Ovary (tissue), 9 donors: ENCODE measurements around the gene ARL6IP5. TPM values are rescaled to one million over a fixed set of nuclear protein-coding genes. Genes with fewer than 3 reads are reported as not detected.
A peak's percentile ranks its signal among the peaks of the same experiment; 100 is the strongest.

Experiments used
- DNase-seq, 5 donors: peaks; one replicate each; pipeline ENCODE4 v3.0.0-alpha.2; 2019 to 2020
- H3K27ac ChIP-seq, 2 donors: fragments of 200-600 bp; one replicate each; pipeline versions ENCODE4 v1.5.1 to v1.8.0; 2019 to 2022
- H3K27me3 ChIP-seq: fragments of 200-600 bp; one replicate; pipeline ENCODE4 v1.8.0; 2022
- H3K36me3 ChIP-seq: fragments of 200-600 bp; sonication (generic); one replicate; pipeline ENCODE4 v1.5.1; 2019
- H3K4me1 ChIP-seq: one replicate; pipeline ENCODE4 v1.8.1; 2013; ENCODE audit warnings: mild to moderate bottlenecking, moderate library complexity; ENCODE audit not compliant: insufficient read depth
- H3K4me3 ChIP-seq: fragments of 200-600 bp; sonication (generic); one replicate; pipeline ENCODE4 v1.5.1; 2017
- H3K9me3 ChIP-seq, 2 donors: fragments of 200-600 bp in 1 of 2; sonication (generic) in 1 of 2; one replicate each; pipeline versions ENCODE4 v1.5.1 to v1.8.1; 2013 to 2019; ENCODE audit warnings: mild to moderate bottlenecking in 1 of 2, moderate library complexity in 1 of 2
- EP300 ChIP-seq: sonication (generic); formaldehyde crosslinking; IDR thresholded peaks from one replicate; pipeline ENCODE4 v1.6.1; 2017; ENCODE audit warnings: antibody characterized with exemption
- POLR2A ChIP-seq: fragments of 450-650 bp; IDR thresholded peaks from one replicate; pipeline ENCODE4 v1.6.1; 2017; ENCODE audit warnings: antibody characterized with exemption, mild to moderate bottlenecking, moderate library complexity
- WGBS, 3 donors: extraction: QIAGEN DNeasy Blood & Tissue Kit in 1 of 3; methylation state at CpG; one replicate each; pipeline versions ENCODE4 v1.1.5 to v1.1.7; 2013 to 2017; 5-methylcytosine and 5-hydroxymethylcytosine counted together
- intact Hi-C, 4 donors: fragments of 100-400 bp; cut with DNase I; formaldehyde crosslinking; loops; one replicate each; pipeline versions ENCODE4 v1.11.0 to v1.15.1; 2022 to 2023
- polyA plus RNA-seq, 2 donors: library from polyadenylated mRNA; stranded (reverse); fragments of 200-250 nt in 1 of 2; fragments of 350-450 nt in 1 of 2; fragmentation: Illumina TruSeq in 1 of 2; extraction: RNeasy Lipid Tissue Mini Kit (QIAGEN cat#74804) in 1 of 2; gene quantifications; one replicate each; pipeline ENCODE4 v1.2.3, GENCODE V29; 2013 to 2014
- total RNA-seq, 7 donors: library from RNA; depleted of rRNA in 2 of 7; stranded (reverse); fragments of >200 nt in 2 of 7; fragmentation: NEBNext Ultra II Directional in 3 of 7; extraction: Animal tissue kit (Norgen Biotek cat#: 25700) in 3 of 7; gene quantifications; one replicate each; pipeline versions ENCODE4 v1.1.0 to v1.2.4, GENCODE V29; 2016 to 2023
- TF ChIP-seq, protein P1 (sequence below), 3 donors: fragments of 450-650 bp in 2 of 3; fragments of 200-600 bp in 1 of 3; IDR thresholded peaks; one replicate each; pipeline versions ENCODE4 v1.5.1 to v1.8.0; 2016 to 2022; ENCODE audit warnings: antibody characterized with exemption in 3 of 3, mild to moderate bottlenecking in 1 of 3
- donor health status: DM: no; HTN: no; CAD: no; lungs with moderate emphysema.
- donor health status: DM: no; HTN: no; CAD: no.
- donor health status: Bipolar disorder and iron deficiency.
- donor health status: DM: yes; HTN: yes; CAD: no.
- donor health status: DM: no; HTN: no; CAD: no.
- donor health status: DM: yes; HTN: yes; CAD: no.

The ARL6IP5 gene
- total and polyA plus RNA-seq, 9 donors: 59.0 to 197 (median 78.4) TPM

DNA sequence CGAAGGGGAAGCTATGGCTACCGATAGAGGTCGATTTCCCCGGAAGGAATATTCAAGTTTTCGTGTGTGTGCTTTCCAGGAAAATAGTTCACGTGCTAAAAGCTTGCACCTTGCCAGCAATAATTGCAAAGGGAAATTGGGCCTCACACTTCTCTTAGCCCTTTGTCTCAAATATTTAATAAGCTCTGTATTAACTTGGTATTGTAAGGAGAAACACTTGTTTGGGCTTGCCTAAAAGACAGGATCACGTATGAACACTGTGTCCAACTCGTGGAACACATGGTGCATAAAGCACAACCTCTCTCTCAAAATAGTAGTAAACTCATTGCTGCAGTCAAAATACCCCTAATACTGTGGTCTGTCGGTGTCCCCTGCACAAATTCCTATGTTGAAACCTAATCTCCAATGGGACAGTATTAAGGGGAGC lies 32.3 kb upstream of the ARL6IP5 start:
- no peaks in the 10 kb centered on the region for H3K36me3 ChIP-seq
- no peak for DNase-seq
- peak overlapping the region; percentile 70 for H3K4me3 ChIP-seq
- intact Hi-C loops: no loop called here
- H3K9me3 ChIP-seq: no peaks in the 10 kb centered on the region
- H3K27ac ChIP-seq: peak overlapping the region in 1 of 2 donors; percentile 90
- 9 to 10% (median 9%) methylated on average over 9 of the region's 9 CpGs for WGBS, 3 donors
- TF ChIP-seq EP300 (no peak), POLR2A (no peak)
- TF ChIP-seq, protein P1, sequence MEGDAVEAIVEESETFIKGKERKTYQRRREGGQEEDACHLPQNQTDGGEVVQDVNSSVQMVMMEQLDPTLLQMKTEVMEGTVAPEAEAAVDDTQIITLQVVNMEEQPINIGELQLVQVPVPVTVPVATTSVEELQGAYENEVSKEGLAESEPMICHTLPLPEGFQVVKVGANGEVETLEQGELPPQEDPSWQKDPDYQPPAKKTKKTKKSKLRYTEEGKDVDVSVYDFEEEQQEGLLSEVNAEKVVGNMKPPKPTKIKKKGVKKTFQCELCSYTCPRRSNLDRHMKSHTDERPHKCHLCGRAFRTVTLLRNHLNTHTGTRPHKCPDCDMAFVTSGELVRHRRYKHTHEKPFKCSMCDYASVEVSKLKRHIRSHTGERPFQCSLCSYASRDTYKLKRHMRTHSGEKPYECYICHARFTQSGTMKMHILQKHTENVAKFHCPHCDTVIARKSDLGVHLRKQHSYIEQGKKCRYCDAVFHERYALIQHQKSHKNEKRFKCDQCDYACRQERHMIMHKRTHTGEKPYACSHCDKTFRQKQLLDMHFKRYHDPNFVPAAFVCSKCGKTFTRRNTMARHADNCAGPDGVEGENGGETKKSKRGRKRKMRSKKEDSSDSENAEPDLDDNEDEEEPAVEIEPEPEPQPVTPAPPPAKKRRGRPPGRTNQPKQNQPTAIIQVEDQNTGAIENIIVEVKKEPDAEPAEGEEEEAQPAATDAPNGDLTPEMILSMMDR (IDR thresholded peaks at IDR 0.05): no peak
- no peaks in the 10 kb centered on the region for H3K27me3 ChIP-seq
- H3K4me1 ChIP-seq: peaks cover 4% of the 10 kb centered on the region

DNA sequence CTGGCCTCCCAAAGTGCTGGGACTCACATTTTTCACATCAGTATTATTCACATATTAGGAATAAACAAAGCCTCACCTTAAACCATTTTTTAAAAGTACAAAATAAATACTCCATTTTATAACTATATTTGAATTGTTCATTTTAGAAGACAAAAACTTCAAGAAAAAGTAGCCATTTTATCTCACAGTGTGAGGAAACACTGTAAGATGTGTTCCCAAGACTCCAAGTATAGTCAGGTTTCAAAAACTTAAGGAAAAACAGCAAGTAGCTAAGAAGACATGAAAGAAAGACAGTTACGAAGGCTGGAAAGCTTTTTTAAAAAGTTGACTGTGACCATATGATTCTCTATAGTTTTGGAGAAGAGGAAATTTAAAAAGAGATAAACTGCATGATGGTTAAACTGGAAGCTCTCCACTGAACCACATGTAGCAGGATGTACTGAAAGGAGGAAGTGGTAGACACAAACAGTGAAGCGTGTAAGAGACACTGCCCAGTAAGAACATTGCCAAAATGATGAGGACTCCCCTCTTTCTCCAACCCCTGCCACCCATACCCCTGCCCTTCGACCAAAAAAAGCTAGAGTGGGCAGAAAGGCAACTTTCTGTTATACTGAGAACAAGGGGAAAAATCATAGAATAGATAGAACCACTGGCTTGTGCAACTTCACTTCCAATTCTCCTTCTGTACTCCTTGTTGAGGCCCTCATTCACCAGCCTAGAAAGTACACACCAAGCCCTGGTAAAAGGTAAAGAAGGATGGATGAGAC lies 26.4 kb upstream of the ARL6IP5 start:
- WGBS, 3 donors: 92 to 95% (median 92%) methylated on average over 3 of the region's 3 CpGs
- no peaks in the 10 kb centered on the region for H3K4me1 ChIP-seq
- H3K36me3 ChIP-seq: no peaks in the 10 kb centered on the region
- no peak for TF ChIP-seq POLR2A
- TF ChIP-seq, protein P1 (IDR thresholded peaks at IDR 0.05): no peak
- TF ChIP-seq EP300: no peak
- no peaks in the 10 kb centered on the region for H3K9me3 ChIP-seq
- no peak overlapping the region for H3K27ac ChIP-seq
- no peak for DNase-seq
- H3K4me3 ChIP-seq: no peak overlapping the region
- intact Hi-C loops: no loop called here
- H3K27me3 ChIP-seq: no peaks in the 10 kb centered on the region

DNA sequence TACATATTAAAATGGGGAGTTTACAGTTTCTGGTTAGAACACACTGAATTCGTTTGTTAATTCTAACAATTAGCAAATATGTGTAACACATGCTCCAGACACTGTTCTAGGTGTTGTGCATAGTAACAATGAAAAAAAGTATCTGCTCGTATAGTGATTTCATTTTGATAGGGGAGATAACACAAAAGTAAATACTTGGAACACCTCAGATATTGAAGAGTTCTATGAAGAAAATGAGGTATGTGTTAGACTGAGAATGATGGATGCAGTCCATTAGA lies 25.9 kb upstream of the ARL6IP5 start:
- Histone ChIP-seq H3K9me3 (no peaks in the 10 kb centered on the region), H3K27me3 (no peaks in the 10 kb centered on the region), H3K36me3 (no peaks in the 10 kb centered on the region), H3K27ac (no peak overlapping the region), H3K4me1 (no peaks in the 10 kb centered on the region), H3K4me3 (no peak overlapping the region)
- TF ChIP-seq EP300 (no peak), POLR2A (no peak)
- TF ChIP-seq, protein P1 (IDR thresholded peaks at IDR 0.05): no peak
- 94 to 96% (median 95%) methylated on average over 2 of the region's 2 CpGs for WGBS, 3 donors
- DNase-seq: no peak
- intact Hi-C loops: no loop called here

DNA sequence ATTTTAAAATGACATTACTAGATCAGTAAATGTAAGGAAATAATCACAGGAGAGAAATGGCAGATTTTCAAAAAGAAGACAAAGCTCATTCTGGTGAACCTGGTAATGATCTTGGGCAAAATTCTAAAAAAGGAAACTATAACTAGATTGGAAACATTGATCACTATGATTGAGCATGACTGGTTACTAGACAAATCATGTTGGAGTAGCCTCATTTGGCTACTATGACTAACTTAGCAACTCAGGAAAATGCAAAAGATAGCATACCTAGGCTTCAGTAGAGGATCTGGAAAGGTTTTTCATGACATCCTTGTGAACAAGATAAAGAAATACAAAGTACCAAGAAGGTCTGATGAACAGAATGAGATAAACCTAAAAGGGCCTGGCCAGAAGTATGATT lies 25.0 kb upstream of the ARL6IP5 start:
- no peak for DNase-seq
- Histone ChIP-seq H3K36me3 (no peaks in the 10 kb centered on the region), H3K4me1 (no peaks in the 10 kb centered on the region), H3K27ac (no peak overlapping the region), H3K27me3 (no peaks in the 10 kb centered on the region), H3K4me3 (no peak overlapping the region), H3K9me3 (no peaks in the 10 kb centered on the region)
- TF ChIP-seq EP300 (no peak), POLR2A (no peak)
- TF ChIP-seq, protein P1 (IDR thresholded peaks at IDR 0.05): no peak
- intact Hi-C loops: no loop called here
